Measurements from ENCODE around the gene P4HA2. TPM values are rescaled to one million over a fixed set of nuclear protein-coding genes. Genes with fewer than 3 reads are reported as not detected.
A peak's percentile ranks its signal among the peaks of the same experiment; 100 is the strongest.

P4HA2 gene
- total RNA-seq, 1 donor from 2014 or later, result 26.6 TPM

DNA sequence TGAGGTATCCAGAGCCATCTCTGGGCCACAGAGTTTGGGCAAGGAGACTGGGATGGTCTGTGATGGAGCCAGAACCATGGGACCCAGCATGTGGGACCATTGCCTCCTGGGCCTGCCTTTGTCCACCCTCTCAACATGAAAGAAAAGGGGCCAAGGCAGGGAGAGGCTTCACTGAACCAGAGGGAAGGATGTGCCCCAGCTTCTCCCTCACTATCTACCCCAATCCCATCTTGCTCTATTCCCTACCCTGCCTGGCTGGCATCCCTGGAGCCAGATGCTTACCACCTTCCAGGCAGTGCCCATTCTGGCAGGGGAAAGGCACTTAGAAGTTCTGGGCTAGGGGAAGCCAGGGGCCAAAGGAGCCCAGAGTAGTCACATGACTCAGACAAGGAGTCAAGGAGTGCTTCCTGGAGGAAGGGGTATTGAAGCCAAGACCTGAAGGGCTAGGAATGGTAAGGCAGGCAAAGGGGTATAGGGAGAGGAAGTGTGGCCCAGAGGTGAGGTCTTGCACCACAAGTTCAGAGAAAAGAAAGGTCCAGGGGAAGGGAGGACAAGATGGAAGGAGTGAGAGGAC is 39.6 kb upstream of the P4HA2 start:
- H3K27me3 Mint-ChIP-seq (ENCODE audit: unreplicated experiment), result peaks cover 10% of the 10 kb centered on the region
- H3K36me3 Mint-ChIP-seq (ENCODE audit: unreplicated experiment), result no peaks in the 10 kb centered on the region
- TF ChIP-seq, protein P1, sequence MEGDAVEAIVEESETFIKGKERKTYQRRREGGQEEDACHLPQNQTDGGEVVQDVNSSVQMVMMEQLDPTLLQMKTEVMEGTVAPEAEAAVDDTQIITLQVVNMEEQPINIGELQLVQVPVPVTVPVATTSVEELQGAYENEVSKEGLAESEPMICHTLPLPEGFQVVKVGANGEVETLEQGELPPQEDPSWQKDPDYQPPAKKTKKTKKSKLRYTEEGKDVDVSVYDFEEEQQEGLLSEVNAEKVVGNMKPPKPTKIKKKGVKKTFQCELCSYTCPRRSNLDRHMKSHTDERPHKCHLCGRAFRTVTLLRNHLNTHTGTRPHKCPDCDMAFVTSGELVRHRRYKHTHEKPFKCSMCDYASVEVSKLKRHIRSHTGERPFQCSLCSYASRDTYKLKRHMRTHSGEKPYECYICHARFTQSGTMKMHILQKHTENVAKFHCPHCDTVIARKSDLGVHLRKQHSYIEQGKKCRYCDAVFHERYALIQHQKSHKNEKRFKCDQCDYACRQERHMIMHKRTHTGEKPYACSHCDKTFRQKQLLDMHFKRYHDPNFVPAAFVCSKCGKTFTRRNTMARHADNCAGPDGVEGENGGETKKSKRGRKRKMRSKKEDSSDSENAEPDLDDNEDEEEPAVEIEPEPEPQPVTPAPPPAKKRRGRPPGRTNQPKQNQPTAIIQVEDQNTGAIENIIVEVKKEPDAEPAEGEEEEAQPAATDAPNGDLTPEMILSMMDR (IDR thresholded peaks at IDR 0.05; ENCODE audit: partially characterized antibody, unreplicated experiment), result no peak
- no peak overlapping the region for H3K4me3 Mint-ChIP-seq (ENCODE audit: unreplicated experiment)
- H3K9me3 Mint-ChIP-seq (ENCODE audit: unreplicated experiment), result peaks cover 4% of the 10 kb centered on the region
- peaks cover 32% of the 10 kb centered on the region for H3K4me1 Mint-ChIP-seq (ENCODE audit: low read depth, unreplicated experiment)
- H3K27ac Mint-ChIP-seq (ENCODE audit: unreplicated experiment), result peak overlapping the region; percentile 43
- no peak for DNase-seq

DNA sequence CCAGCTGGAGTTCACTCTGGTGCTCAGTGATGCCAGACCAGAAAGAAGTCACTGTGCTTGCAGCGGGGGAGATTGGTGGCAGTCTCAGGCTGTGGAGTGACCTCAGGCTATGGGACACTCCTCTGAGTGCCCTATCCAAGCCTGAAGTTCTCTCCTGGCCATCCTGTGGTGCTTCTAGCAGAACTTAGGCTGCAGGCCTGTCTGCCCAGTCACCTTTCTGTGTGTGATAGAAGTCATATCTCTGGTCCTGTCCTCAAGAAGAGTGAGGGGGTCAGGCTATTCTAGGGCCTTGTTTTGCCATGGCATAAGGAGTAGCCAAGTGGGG is 39.1 kb upstream of the P4HA2 start:
- TF ChIP-seq, protein P1 (IDR thresholded peaks at IDR 0.05; ENCODE audit: partially characterized antibody, unreplicated experiment), result no peak
- Mint-ChIP-seq H3K4me3 (ENCODE audit: unreplicated experiment) (no peak overlapping the region), H3K27me3 (ENCODE audit: unreplicated experiment) (peaks cover 10% of the 10 kb centered on the region), H3K36me3 (ENCODE audit: unreplicated experiment) (no peaks in the 10 kb centered on the region), H3K27ac (ENCODE audit: unreplicated experiment) (no peak overlapping the region), H3K9me3 (ENCODE audit: unreplicated experiment) (peaks cover 4% of the 10 kb centered on the region), H3K4me1 (ENCODE audit: low read depth, unreplicated experiment) (peaks cover 35% of the 10 kb centered on the region)
- DNase-seq, result no peak

DNA sequence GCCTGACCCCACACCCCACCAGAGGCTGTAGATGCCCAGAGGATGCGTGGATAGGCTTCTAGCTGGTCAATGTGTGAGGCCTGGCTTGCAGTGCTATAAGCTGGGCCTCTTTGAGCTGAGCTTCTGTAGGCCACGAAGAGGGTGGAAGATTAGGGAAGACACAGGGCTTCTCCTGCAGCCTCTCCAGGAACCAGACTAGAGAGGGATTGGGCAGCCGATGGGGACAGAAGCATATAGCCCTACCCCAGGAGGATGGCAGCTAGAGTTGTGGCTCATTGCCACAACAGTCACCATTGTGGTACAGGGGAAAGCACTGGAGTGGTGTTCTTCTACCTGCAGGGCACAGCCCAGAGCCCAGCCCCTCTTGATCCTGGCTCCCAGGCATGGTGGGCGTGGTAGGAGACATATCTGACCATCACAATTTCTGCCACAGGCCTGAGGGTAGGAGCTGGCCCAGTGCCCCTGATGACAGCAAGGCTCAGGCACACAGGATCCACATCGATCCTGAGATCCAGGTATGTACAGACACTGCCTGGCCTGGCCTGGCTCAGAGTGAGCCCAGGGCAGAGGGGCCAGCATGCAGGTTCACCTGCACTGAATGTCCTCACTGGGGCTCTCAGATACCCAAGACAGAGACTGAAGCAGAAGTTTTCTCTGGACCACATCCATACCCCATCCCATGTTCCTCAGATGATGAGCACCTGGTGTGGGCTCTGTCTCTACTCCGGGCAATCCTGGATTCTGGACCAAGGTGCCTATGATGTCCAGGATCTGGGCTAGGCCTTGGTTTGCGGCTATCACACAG is 38.6 kb upstream of the P4HA2 start:
- Mint-ChIP-seq H3K9me3 (ENCODE audit: unreplicated experiment) (peaks cover 2% of the 10 kb centered on the region), H3K27ac (ENCODE audit: unreplicated experiment) (no peak overlapping the region), H3K4me3 (ENCODE audit: unreplicated experiment) (no peak overlapping the region), H3K36me3 (ENCODE audit: unreplicated experiment) (no peaks in the 10 kb centered on the region), H3K27me3 (ENCODE audit: unreplicated experiment) (peaks cover 10% of the 10 kb centered on the region), H3K4me1 (ENCODE audit: low read depth, unreplicated experiment) (peaks cover 38% of the 10 kb centered on the region)
- no peak for DNase-seq
- TF ChIP-seq, protein P1 (IDR thresholded peaks at IDR 0.05; ENCODE audit: partially characterized antibody, unreplicated experiment), result no peak

DNA sequence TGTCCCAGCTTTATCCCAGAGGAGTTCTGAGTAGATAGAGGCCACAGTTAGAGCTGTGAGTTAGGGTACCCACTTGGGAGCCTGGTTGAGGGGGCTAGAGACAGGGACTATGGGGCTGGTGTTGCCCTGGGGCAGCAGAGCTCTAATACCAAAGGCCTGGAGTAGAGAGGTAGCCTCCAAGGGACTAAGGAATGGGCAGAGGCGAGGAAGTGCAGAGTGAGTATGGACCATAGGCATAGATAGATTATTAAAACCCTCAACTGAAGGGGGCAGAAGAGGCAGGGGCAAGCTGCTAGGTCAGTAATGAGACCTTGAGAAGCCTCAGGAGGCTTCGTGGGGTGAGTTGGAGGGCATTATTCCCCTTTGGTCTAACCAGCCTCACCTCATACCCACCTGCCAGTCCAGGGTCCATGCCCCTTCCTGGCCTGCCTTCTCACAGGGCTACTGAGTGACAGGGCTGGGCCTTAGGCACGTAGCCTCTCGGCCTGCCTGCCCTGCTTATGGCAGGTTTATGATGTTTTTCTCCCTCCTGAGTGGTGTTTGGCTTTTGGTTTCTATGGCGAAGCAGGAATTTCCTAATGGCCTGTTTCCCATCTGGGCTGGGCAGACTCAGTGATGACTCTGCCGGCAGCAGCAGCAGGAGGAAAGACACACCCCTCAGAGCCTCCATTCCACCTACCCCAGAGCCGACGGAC is 37.8 kb upstream of the P4HA2 start:
- no peaks in the 10 kb centered on the region for H3K36me3 Mint-ChIP-seq (ENCODE audit: unreplicated experiment)

More for the DNA sequence above, 37.8 kb upstream of the P4HA2 start:
- peak; percentile 53 for DNase-seq
- peaks cover 35% of the 10 kb centered on the region for H3K4me1 Mint-ChIP-seq (ENCODE audit: low read depth, unreplicated experiment)
- peaks cover 2% of the 10 kb centered on the region for H3K9me3 Mint-ChIP-seq (ENCODE audit: unreplicated experiment)
- no peak overlapping the region for H3K4me3 Mint-ChIP-seq (ENCODE audit: unreplicated experiment)
- H3K27me3 Mint-ChIP-seq (ENCODE audit: unreplicated experiment), result peaks cover 6% of the 10 kb centered on the region
- peak overlapping the region; percentile 48 for H3K27ac Mint-ChIP-seq (ENCODE audit: unreplicated experiment)
- TF ChIP-seq, protein P1 (IDR thresholded peaks at IDR 0.05; ENCODE audit: partially characterized antibody, unreplicated experiment), result no peak
